Measurements from ENCODE around the gene RYR2. TPM values are rescaled to one million over a fixed set of nuclear protein-coding genes. Genes with fewer than 3 reads are reported as not detected.
A peak's percentile ranks its signal among the peaks of the same experiment; 100 is the strongest.

Gene RYR2
- total and polyA plus RNA-seq, 2 of the 8 experiments (the other 6 are each of a cell fraction or from before 2014, with no cell fraction given) = 1.3 to 4.4 TPM

DNA sequence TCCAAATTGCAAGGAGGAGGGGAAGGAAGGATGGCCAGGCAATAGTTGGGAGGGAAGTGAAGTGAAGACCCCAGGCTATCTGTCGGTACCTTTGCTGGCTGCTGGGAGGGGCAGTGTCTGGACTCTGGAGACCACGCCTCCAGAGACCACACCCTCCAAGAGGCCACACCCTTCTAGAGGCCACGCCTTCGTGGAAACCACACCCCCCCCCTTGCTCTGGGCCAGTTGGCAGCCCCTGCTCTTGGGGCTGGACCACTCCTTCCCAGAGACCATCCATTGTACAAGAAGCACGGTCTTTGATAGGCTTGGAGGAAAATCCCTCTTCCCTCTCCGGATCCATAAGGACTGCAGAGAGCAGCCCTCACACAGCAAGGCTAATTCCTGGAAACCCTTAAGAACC lies 73.1 kb downstream of the RYR2 start:
- Histone ChIP-seq H3K4me2 (ENCODE audit: insufficient read depth in 1 of 2, low read depth in 2 of 2, low read length in 2 of 2) (no peak overlapping the region; a peak in 1 of 4 replicates), H2BK20ac (ENCODE audit: low read length) (no peak overlapping the region), H2BK12ac (ENCODE audit: low read depth, low read length) (no peak overlapping the region), H2AFZ (ENCODE audit: low read length) (no peak overlapping the region), H2BK5ac (ENCODE audit: low read depth, low read length) (no peak overlapping the region), H3K27ac (ENCODE audit: low read depth, low read length) (no peak overlapping the region), H2BK120ac (replicated peaks; ENCODE audit: low read depth, low read length) (no peak overlapping the region), H4K20me1 (replicated peaks in 1 of 2; ENCODE audit: control insufficient read depth in 1 of 2, insufficient read depth in 2 of 2, low read length in 2 of 2) (no peaks in the 10 kb centered on the region), H4K8ac (ENCODE audit: extremely low read depth, insufficient read depth, low read length) (no peak overlapping the region), H3K36me3 (ENCODE audit: control insufficient read depth in 2 of 4, insufficient read depth in 4 of 4, low read length in 3 of 4) (no peaks in the 10 kb centered on the region), H3K18ac (ENCODE audit: extremely low read depth, low read length) (no peak overlapping the region), H3K56ac (replicated peaks; ENCODE audit: insufficient read length, low read depth, low read length) (no peak overlapping the region), H2AK5ac (ENCODE audit: low read depth, low read length) (no peak overlapping the region), H3K14ac (ENCODE audit: insufficient read length) (no peak overlapping the region), H3K23me2 (ENCODE audit: low read depth, low read length) (no peaks in the 10 kb centered on the region; the same call in 1 of the 2 replicates), H3K9me3 (ENCODE audit: insufficient read depth in 2 of 2, low read depth in 1 of 2, low read length in 1 of 2) (no peaks in the 10 kb centered on the region), H3K79me2 (ENCODE audit: control insufficient read depth in 1 of 2, insufficient read depth in 2 of 2, low read length in 2 of 2) (peaks cover 0 to 2% of the 10 kb centered on the region in 2 experiments; a peak in 1 of 4 replicates), H3K79me1 (ENCODE audit: low read depth, low read length) (peaks cover 4% of the 10 kb centered on the region), H3K4ac (replicated peaks; ENCODE audit: insufficient read length, low read depth, low read length) (no peak overlapping the region), H3K23ac (ENCODE audit: insufficient read length) (no peak overlapping the region), H2BK15ac (ENCODE audit: low read length) (no peak overlapping the region), H4K5ac (ENCODE audit: insufficient read length, low read depth, low read length) (no peak overlapping the region), H3K4me3 (ENCODE audit: extremely low read depth in 1 of 4, insufficient read depth in 2 of 4, low read depth in 3 of 4, low read length in 4 of 4) (no peak overlapping the region), H3K4me1 (replicated peaks in 1 of 4; ENCODE audit: control insufficient read depth in 3 of 4, insufficient read depth in 4 of 4, low read length in 3 of 4) (0 out of 7 replicates have a peak, but pooled peaks cover 0 to 2% (median 0%) of the 10 kb centered on the region in 4 experiments), H3K27me3 (replicated peaks in 1 of 4; ENCODE audit: control insufficient read depth in 3 of 4, extremely low read depth in 1 of 4, insufficient read depth in 3 of 4, low read length in 3 of 4) (no peaks in the 10 kb centered on the region), H4K91ac (replicated peaks; ENCODE audit: insufficient read length, low read length) (no peak overlapping the region), H3K9ac (replicated peaks in 1 of 4; ENCODE audit: extremely low read depth in 1 of 4, low read depth in 3 of 4, low read length in 3 of 4) (no peak overlapping the region)
- ChIA-PET POLR2A (ENCODE audit: partially characterized antibody) (no interaction called here), CTCF (ENCODE audit: partially characterized antibody) (interaction anchor here (1.3 kb wide), 1 partner anchor 8 kb away, joined by 4 read pairs; no protein-coding TSS in a partner anchor)
- 70% methylated on average over 6 of the region's 6 CpGs; no CpG with 5 or more reads in 1 of the 2 experiments for WGBS, 2 experiments (ENCODE audit: extremely low coverage in 1 of 2, insufficient coverage in 1 of 2, insufficient read length in 1 of 2, insufficient replicate concordance in 2 of 2, low coverage in 1 of 2, low lambda C conversion rate in 2 of 2, missing lambda C conversion rate in 1 of 2)
- DNase-seq (ENCODE audit: low read depth in 1 of 2, low spot score in 2 of 2) (peak in 1 of 2 experiments; percentile 63), FAIRE-seq (no peak)
- no peak for TF ChIP-seq TCF12 (IDR thresholded peaks at IDR 0.05; ENCODE audit: low read depth, low read length)
- TF ChIP-seq PHF8 (conservative IDR thresholded peaks at IDR 0.05; ENCODE audit: low read depth, low read length) = no peak
- TF ChIP-seq TAF7 (optimal IDR thresholded peaks at IDR 0.05; ENCODE audit: borderline replicate concordance, low read depth, low read length) = no peak
- TF ChIP-seq JUN (IDR thresholded peaks at IDR 0.05; ENCODE audit: low read depth, low read length) = no peak
- TF ChIP-seq, protein P1, sequence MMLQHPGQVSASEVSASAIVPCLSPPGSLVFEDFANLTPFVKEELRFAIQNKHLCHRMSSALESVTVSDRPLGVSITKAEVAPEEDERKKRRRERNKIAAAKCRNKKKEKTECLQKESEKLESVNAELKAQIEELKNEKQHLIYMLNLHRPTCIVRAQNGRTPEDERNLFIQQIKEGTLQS (IDR thresholded peaks at IDR 0.05; ENCODE audit: insufficient read depth, low read depth, low read length) = no peak
- TF ChIP-seq, protein P2, sequence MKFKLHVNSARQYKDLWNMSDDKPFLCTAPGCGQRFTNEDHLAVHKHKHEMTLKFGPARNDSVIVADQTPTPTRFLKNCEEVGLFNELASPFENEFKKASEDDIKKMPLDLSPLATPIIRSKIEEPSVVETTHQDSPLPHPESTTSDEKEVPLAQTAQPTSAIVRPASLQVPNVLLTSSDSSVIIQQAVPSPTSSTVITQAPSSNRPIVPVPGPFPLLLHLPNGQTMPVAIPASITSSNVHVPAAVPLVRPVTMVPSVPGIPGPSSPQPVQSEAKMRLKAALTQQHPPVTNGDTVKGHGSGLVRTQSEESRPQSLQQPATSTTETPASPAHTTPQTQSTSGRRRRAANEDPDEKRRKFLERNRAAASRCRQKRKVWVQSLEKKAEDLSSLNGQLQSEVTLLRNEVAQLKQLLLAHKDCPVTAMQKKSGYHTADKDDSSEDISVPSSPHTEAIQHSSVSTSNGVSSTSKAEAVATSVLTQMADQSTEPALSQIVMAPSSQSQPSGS (IDR thresholded peaks at IDR 0.05; ENCODE audit: low read length) = no peak
- no peak for TF ChIP-seq RNF2 (IDR thresholded peaks at IDR 0.05; ENCODE audit: borderline replicate concordance, low read depth, low read length, missing control alignments, poor library complexity, severe bottlenecking)
- TF ChIP-seq SIN3A (conservative IDR thresholded peaks at IDR 0.05 in 1 of 2, IDR thresholded peaks at IDR 0.05 in 1 of 2; ENCODE audit: low read depth in 1 of 2, low read length in 2 of 2) = no peak
